Heart left ventricle (tissue), 16 donors: ENCODE results near the gene SHISA4. TPM values are rescaled to one million over a fixed set of nuclear protein-coding genes. Genes with fewer than 3 reads are reported as not detected.
A peak's percentile ranks its signal among the peaks of the same experiment; 100 is the strongest.
"Not testable (repeated sequence)": the region's sequence is repeated elsewhere in the genome, so short reads cannot be mapped to it uniquely, and the experiment has no call there.

Experiments
- ATAC-seq, 4 donors: fragments of 200-7000 bp; cut with Tn5 transposase; one replicate each; pipeline ENCODE4 v1.9.1; 2020 to 2022; ENCODE audit warnings: moderate library complexity in 4 of 4, mild to moderate bottlenecking in 3 of 4, moderate number of reproducible peaks in 1 of 4
- DNase-seq, 5 donors: peaks; one replicate each; pipeline ENCODE4 v3.0.0-alpha.2; 2020
- H3K27ac ChIP-seq, 12 donors: fragments of 200-600 bp; sonication (generic) in 4 of 12; one replicate each; pipeline versions ENCODE4 v1.5.0 to v1.8.0; 2016 to 2022; ENCODE audit warnings: mild to moderate bottlenecking in 2 of 12
- H3K27me3 ChIP-seq, 9 donors: fragments of 200-600 bp; sonication (generic) in 2 of 9; one replicate each; pipeline versions ENCODE4 v1.5.1 to v1.8.0; 2016 to 2022; ENCODE audit warnings: mild to moderate bottlenecking in 3 of 9
- H3K36me3 ChIP-seq, 9 donors: fragments of 200-600 bp; sonication (generic) in 2 of 9; one replicate each; pipeline versions ENCODE4 v1.5.0 to v1.8.0; 2018 to 2022; ENCODE audit warnings: mild to moderate bottlenecking in 2 of 9
- H3K4me1 ChIP-seq, 12 donors: fragments of 200-600 bp; sonication (generic) in 4 of 12; one replicate each; pipeline versions ENCODE4 v1.5.0 to v1.8.0; 2016 to 2022; ENCODE audit warnings: mild to moderate bottlenecking in 3 of 12
- H3K4me3 ChIP-seq, 12 donors: fragments of 200-600 bp; sonication (generic) in 4 of 12; one replicate each; pipeline versions ENCODE4 v1.5.0 to v1.8.0; 2017 to 2022; ENCODE audit warnings: mild to moderate bottlenecking in 9 of 12, moderate library complexity in 4 of 12
- H3K9me3 ChIP-seq, 12 donors: fragments of 200-600 bp; sonication (generic) in 4 of 12; one replicate each; pipeline versions ENCODE4 v1.5.0 to v1.8.0; 2016 to 2022; ENCODE audit warnings: mild to moderate bottlenecking in 1 of 12
- POLR2A ChIP-seq, 2 donors: fragments of 450-650 bp; IDR thresholded peaks; one replicate each; pipeline ENCODE4 v1.6.1; 2017; ENCODE audit warnings: antibody characterized with exemption in 2 of 2, mild to moderate bottlenecking in 2 of 2, moderate library complexity in 2 of 2
- WGBS, 4 donors: extraction: QIAGEN DNeasy Blood & Tissue Kit in 2 of 4; methylation state at CpG; one replicate each; pipeline versions ENCODE4 v1.1.5 to v1.1.7; 2013 to 2018; 5-methylcytosine and 5-hydroxymethylcytosine counted together
- intact Hi-C, 10 donors: fragments of 100-400 bp; cut with DNase I; formaldehyde crosslinking; loops; one replicate each; pipeline versions ENCODE4 v1.11.1 to v1.14.2; 2022
- polyA plus RNA-seq, 2 donors: library from polyadenylated mRNA; stranded (reverse); fragments of 200-250 nt; gene quantifications; one replicate each; pipeline ENCODE4 v1.2.3, GENCODE V29; 2013
- total RNA-seq, 9 donors: library from RNA; depleted of rRNA in 2 of 9; stranded (reverse); fragments of >200 nt in 2 of 9; fragmentation: NEBNext Ultra II Directional in 3 of 9; extraction: Animal tissue kit (Norgen Biotek cat#: 25700) in 3 of 9; gene quantifications; one replicate each; pipeline versions ENCODE4 v1.1.0 to v1.2.4, GENCODE V29; 2016 to 2023
- TF ChIP-seq, protein P1 (sequence below), 12 donors: fragments of 200-600 bp; sonication (generic) in 4 of 12; IDR thresholded peaks; one replicate each; pipeline versions ENCODE4 v1.5.0 to v1.8.0; 2018 to 2022; ENCODE audit warnings: antibody characterized with exemption in 12 of 12, mild to moderate bottlenecking in 5 of 12
- donor health status: ischemic (EF 13 %, LVEDD 7.1; RV severe dilation, severe dysfunction).
- donor health status: healthy with polysubstance abuse.
- donor health status: DM: no; HTN: yes; CAD: no.
- donor health status: DM: no; HTN: no; CAD: no.
- donor health status: ischemic (EF 25% LVEDD 6.9; RV normal size, moderate dysfunction).
- donor health status: ischemic (EF 25% LVEDD 5.7; RV mildly dilated, moderate dysfunction).
- donor health status: healthy.
- donor health status: DM: yes; HTN: yes; CAD: no.
- donor health status: ischemic (EF 35%, LVEDD 5.7; RV mildly dilated, moderate dysfunction).
- donor health status: nonischemic (EF 11% LVEDD 7.7; RV severe dilation, severe dysfunction).
- donor health status: DM: yes; HTN: yes; CAD: no.
- donor health status: PGD.
- donor health status: ischemic (EF 29% LVEDD 5.4; RV normal size, mild dysfunction).
- donor health status: nonischemic (EF 23%, LVEDD 6.1; RV moderate dilation, normal function).

SHISA4 gene
- total and polyA plus RNA-seq, 11 donors: 53.2 to 262 (median 120) TPM

DNA sequence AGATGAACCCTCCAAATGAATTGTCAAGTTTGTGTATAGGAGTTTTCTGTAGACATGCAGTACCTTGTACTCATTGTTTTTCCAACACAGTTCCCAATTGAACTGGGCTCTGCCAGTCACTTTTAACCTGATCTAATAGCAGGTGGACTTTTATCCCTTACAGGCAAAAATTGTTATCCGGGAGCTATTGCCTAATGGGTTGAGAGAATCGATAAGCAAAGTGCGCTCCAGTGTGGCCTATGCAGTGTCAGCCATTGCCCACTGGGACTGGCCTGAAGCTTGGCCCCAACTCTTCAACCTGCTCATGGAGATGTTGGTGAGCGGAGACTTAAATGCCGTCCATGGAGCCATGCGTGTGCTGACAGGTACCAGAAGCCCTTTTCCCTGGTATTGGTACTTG is 40.5 kb upstream of the SHISA4 start:
- no peak overlapping the region for H3K27ac ChIP-seq
- H3K36me3 ChIP-seq: peaks cover 0 to 56% (median 47%) of the 10 kb centered on the region in 9 donors
- peaks cover 0 to 38% (median 22%) of the 10 kb centered on the region in 12 donors for H3K4me1 ChIP-seq

DNA sequence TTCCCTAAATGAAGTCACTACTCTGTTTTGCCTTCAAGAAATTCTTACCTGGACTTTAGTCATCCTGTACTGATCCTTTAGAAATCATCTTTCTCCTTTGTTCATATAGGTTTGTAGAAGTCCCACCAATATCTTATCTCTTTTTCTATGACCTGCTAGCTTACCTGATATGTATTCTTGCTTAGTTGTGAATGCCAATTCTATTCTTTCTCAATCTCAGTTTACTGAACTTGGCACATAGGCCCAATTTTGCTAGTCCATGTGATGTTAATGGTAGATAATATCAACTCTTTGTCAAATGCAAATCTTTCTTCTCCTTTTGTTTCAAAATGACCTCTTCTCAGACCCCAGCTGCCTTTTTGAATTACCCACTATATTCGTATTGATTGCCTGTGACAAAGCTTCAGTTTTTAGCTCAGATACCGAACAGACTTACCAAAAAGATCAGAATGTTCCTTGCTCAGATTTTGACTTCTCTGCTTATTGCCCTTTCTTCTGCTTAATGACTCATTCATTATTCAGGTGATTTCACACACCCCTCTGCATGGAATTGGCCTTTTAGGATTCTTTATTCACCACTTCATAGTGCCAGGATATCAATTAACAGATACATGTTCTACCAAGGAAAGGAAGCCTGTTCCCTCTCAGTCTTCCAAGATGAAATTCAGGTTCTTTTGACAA is 39.2 kb upstream of the SHISA4 start:
- H3K9me3 ChIP-seq: no peaks in the 10 kb centered on the region
- peak in 2 of 4 donors; percentile 12 to 14 for ATAC-seq
- peaks cover 0 to 69% (median 60%) of the 10 kb centered on the region in 9 donors for H3K36me3 ChIP-seq
- TF ChIP-seq, protein P1, sequence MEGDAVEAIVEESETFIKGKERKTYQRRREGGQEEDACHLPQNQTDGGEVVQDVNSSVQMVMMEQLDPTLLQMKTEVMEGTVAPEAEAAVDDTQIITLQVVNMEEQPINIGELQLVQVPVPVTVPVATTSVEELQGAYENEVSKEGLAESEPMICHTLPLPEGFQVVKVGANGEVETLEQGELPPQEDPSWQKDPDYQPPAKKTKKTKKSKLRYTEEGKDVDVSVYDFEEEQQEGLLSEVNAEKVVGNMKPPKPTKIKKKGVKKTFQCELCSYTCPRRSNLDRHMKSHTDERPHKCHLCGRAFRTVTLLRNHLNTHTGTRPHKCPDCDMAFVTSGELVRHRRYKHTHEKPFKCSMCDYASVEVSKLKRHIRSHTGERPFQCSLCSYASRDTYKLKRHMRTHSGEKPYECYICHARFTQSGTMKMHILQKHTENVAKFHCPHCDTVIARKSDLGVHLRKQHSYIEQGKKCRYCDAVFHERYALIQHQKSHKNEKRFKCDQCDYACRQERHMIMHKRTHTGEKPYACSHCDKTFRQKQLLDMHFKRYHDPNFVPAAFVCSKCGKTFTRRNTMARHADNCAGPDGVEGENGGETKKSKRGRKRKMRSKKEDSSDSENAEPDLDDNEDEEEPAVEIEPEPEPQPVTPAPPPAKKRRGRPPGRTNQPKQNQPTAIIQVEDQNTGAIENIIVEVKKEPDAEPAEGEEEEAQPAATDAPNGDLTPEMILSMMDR (IDR thresholded peaks at IDR 0.05): no peak
- TF ChIP-seq POLR2A (IDR thresholded peaks at IDR 0.05): no peak
- WGBS, 4 donors: 51 to 73% (median 68%) methylated on average over 2 of the region's 2 CpGs
- no peak overlapping the region for H3K4me3 ChIP-seq
- peaks cover 0 to 38% (median 22%) of the 10 kb centered on the region in 12 donors for H3K4me1 ChIP-seq
- H3K27me3 ChIP-seq: no peaks in the 10 kb centered on the region
- peak overlapping the region in 11 of 12 donors; percentile 16 to 65 (median 56) for H3K27ac ChIP-seq
- intact Hi-C loops: no loop called here
- no peak for DNase-seq

More for the DNA sequence above, 40.5 kb upstream of the SHISA4 start:
- WGBS, 4 donors: 94 to 97% (median 95%) methylated on average over 6 of the region's 6 CpGs
- no peak overlapping the region for H3K4me3 ChIP-seq
- no peak for DNase-seq
- no peaks in the 10 kb centered on the region for H3K27me3 ChIP-seq
- no peak for ATAC-seq
- no peaks in the 10 kb centered on the region for H3K9me3 ChIP-seq
- TF ChIP-seq POLR2A (IDR thresholded peaks at IDR 0.05): no peak
- TF ChIP-seq, protein P1 (IDR thresholded peaks at IDR 0.05): no peak
- intact Hi-C loops: no loop called here

DNA sequence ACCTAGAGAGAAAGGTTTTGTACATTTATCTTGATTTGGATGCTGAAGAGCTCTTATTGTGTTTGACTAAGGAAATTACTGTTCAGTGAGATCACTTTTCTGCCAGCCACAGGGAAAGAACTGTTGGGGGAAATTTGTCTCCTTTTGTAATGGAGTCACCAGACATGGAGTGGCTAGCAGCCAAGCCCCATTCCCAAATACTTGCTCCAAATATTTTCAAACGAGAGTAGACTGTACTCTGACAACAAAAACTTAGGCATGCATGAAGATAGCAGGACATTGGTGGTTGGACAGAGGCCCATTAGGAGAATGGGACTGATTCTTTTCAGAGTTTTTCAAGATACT is 38.7 kb upstream of the SHISA4 start:
- no peak for TF ChIP-seq POLR2A (IDR thresholded peaks at IDR 0.05)
- TF ChIP-seq, protein P1 (IDR thresholded peaks at IDR 0.05): no peak
- Histone ChIP-seq H3K4me1 (peaks cover 0 to 38% (median 22%) of the 10 kb centered on the region in 12 donors), H3K9me3 (no peaks in the 10 kb centered on the region), H3K27me3 (no peaks in the 10 kb centered on the region), H3K27ac (peak overlapping the region in 11 of 12 donors; percentile 16 to 65 (median 56)), H3K4me3 (no peak overlapping the region), H3K36me3 (peaks cover 0 to 74% (median 65%) of the 10 kb centered on the region in 9 donors)
- peak in 4 of 5 donors; percentile 41 to 48 (median 44) for DNase-seq
- intact Hi-C loops: no loop called here
- WGBS, 4 donors: 0 to 12% (median 5%) methylated on average over 1 of the region's 1 CpG
- ATAC-seq: peak; percentile 50 to 78 (median 58)

DNA sequence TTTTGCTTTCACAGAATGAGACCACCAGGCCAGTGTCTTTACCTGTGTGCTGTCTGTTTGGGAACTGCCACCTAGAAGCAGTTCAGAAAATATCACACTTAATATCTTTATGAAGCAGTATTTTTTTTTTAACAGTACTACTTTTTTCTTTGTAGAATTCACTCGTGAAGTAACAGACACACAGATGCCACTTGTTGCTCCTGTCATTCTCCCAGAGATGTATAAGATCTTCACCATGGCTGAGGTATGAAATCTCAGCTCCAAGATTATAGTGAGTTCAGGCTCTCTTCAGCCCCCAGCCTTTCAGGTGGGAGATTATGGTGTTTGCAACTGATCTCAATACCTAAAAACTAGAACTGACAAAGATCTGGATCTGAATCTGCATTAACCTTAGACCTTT is 36.7 kb upstream of the SHISA4 start:
- no peak overlapping the region for H3K4me3 ChIP-seq
- TF ChIP-seq POLR2A (IDR thresholded peaks at IDR 0.05): no peak
- TF ChIP-seq, protein P1 (IDR thresholded peaks at IDR 0.05): no peak
- H3K4me1 ChIP-seq: peaks cover 0 to 36% (median 21%) of the 10 kb centered on the region in 12 donors
- peaks cover 0 to 93% (median 85%) of the 10 kb centered on the region in 9 donors for H3K36me3 ChIP-seq
- WGBS, 4 donors: 80 to 94% (median 88%) methylated on average over 1 of the region's 1 CpG
- no peak for DNase-seq
- no peaks in the 10 kb centered on the region for H3K27me3 ChIP-seq
- no peak for ATAC-seq
- no peaks in the 10 kb centered on the region for H3K9me3 ChIP-seq
- intact Hi-C loops: no loop called here
- no peak overlapping the region for H3K27ac ChIP-seq

DNA sequence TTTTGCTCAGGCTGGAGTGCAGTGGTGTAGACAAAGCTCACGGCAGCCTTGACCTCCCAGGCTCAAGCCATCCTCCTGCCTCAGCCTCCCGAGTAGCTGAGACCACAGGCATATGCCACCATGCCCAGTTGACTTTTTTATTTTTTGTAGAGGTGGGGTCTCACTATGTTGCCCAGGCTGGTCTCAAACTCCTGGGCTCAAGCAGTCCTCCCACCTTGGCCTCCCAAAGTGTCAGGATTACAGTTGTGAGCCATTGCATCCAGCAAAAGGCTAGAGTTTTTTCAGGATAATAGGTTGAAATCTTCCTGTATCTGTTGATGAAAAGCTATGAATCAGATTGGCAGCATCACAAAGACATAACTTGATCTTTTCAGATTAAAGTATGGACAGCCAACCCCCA is 32.0 kb upstream of the SHISA4 start:
- H3K4me1 ChIP-seq, intact Hi-C loops, H3K27me3 ChIP-seq, H3K9me3 ChIP-seq, H3K4me3 ChIP-seq, DNase-seq, H3K27ac ChIP-seq, ATAC-seq: not testable (repeated sequence)
- 94 to 100% (median 99%) methylated on average over 2 of the region's 2 CpGs for WGBS, 4 donors
- H3K36me3 ChIP-seq: peaks cover 0 to 100% (median 98%) of the 10 kb centered on the region in 9 donors
